Suprapubic skin (tissue), 3 donors: ENCODE measurements around the gene ZNF14.

Source experiments
- CTCF ChIP-seq, 2 donors: fragments of 200-600 bp in 1 of 2; fragments of 450-650 bp in 1 of 2; sonication (generic) in 1 of 2; IDR thresholded peaks; one replicate each; pipeline ENCODE4 v1.5.1; 2016 to 2019; ENCODE audit warnings: antibody characterized with exemption in 2 of 2, mild to moderate bottlenecking in 1 of 2, moderate library complexity in 1 of 2
- EP300 ChIP-seq: sonication (generic); formaldehyde crosslinking; IDR thresholded peaks from one replicate; pipeline ENCODE4 v1.6.1; 2017; ENCODE audit warnings: antibody characterized with exemption
- POLR2A ChIP-seq, 2 donors: fragments of 450-650 bp; IDR thresholded peaks; one replicate each; pipeline ENCODE4 v1.6.1; 2017; ENCODE audit warnings: antibody characterized with exemption in 2 of 2, mild to moderate bottlenecking in 2 of 2, moderate library complexity in 2 of 2

- TF ChIP-seq CTCF (IDR thresholded peaks at IDR 0.05) (no peak), POLR2A (IDR thresholded peaks at IDR 0.05) (no peak), EP300 (no peak)
Observed at GRCh38 chr19:19710506-19710905, 22.4 kb downstream of the ZNF14 start.
